ENCODE results near the gene MZT1. TPM values are rescaled to one million over a fixed set of nuclear protein-coding genes. Genes with fewer than 3 reads are reported as not detected.

The MZT1 gene
- total and polyA plus RNA-seq, 9 of the 15 experiments (the other 6 are each of a cell fraction or from before 2014, with no cell fraction given), result 15.3 to 31.6 (median 24.1) TPM

- peak; percentile 95 for TF ChIP-seq MGA (IDR thresholded peaks at IDR 0.05)
- no peak for TF ChIP-seq ZNF253 (CRISPR knock-in tag; conservative IDR thresholded peaks at IDR 0.05)
- no peak for TF ChIP-seq ZNF398 (CRISPR knock-in tag; IDR thresholded peaks at IDR 0.05)
- peak; percentile 51 for TF ChIP-seq KDM5B (IDR thresholded peaks at IDR 0.05; ENCODE audit: insufficient replicate concordance, low read depth, low read length)
- peak; percentile 97 for TF ChIP-seq GMEB1 (CRISPR knock-in tag; IDR thresholded peaks at IDR 0.05)
- TF ChIP-seq ZC3H4 (CRISPR knock-in tag; IDR thresholded peaks at IDR 0.05; ENCODE audit: borderline replicate concordance), result no peak
- TF ChIP-seq NCOA6 (IDR thresholded peaks at IDR 0.05), result peak; percentile 78
- TF ChIP-seq ETV1 (tag; conservative IDR thresholded peaks at IDR 0.05; ENCODE audit: low read depth), result 0 out of 2 replicates have a peak, but pooled peaks have one; percentile 23
- TF ChIP-seq CHD2 (IDR thresholded peaks at IDR 0.05; ENCODE audit: low read depth, low read length), result peak; percentile 56
- no peak for TF ChIP-seq MTA3 (IDR thresholded peaks at IDR 0.05; ENCODE audit: borderline replicate concordance)
- no peak for TF ChIP-seq NFXL1 (CRISPR knock-in tag; IDR thresholded peaks at IDR 0.05)
Measured at GRCh38 chr13:72727417-72728289, at the start of gene MZT1, which contains the start of gene BORA (continued).
